ENCODE data around the gene CXCL11. TPM values are rescaled to one million over a fixed set of nuclear protein-coding genes. Genes with fewer than 3 reads are reported as not detected.

CXCL11 gene
- total RNA-seq, 1 donor from 2014 or later: 0.62 TPM

DNA sequence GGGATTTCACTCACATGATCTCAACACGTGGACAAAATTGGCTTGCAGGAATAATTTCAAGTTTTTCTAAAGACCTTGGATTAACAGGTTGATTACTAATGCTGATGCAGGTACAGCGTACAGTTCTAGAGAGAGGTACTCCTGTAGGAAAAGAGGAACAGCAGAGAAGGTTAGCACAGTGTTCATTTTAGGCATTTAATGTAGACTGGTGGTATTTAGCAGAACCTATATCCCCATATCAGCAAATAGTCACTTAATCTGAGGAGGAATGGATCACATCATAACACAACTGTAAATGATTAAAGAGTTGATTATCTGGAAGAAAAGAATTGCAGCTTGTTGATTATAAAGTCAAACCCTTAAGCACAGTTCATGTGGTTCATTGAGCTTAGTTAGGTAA, 13.2 kb downstream of the CXCL11 start:
- DNase-seq (no peak), ATAC-seq (no peak)
- intact Hi-C loops (cut with DNase I): no loop called here
- Histone ChIP-seq H3K4me1 (peaks cover 12% of the 10 kb centered on the region), H3K27ac (no peak overlapping the region), H3K27me3 (ENCODE audit: low read depth) (no peaks in the 10 kb centered on the region), H3K36me3 (no peaks in the 10 kb centered on the region), H3K4me3 (no peak overlapping the region), H3K9me3 (no peaks in the 10 kb centered on the region)
- TF ChIP-seq, protein P1, sequence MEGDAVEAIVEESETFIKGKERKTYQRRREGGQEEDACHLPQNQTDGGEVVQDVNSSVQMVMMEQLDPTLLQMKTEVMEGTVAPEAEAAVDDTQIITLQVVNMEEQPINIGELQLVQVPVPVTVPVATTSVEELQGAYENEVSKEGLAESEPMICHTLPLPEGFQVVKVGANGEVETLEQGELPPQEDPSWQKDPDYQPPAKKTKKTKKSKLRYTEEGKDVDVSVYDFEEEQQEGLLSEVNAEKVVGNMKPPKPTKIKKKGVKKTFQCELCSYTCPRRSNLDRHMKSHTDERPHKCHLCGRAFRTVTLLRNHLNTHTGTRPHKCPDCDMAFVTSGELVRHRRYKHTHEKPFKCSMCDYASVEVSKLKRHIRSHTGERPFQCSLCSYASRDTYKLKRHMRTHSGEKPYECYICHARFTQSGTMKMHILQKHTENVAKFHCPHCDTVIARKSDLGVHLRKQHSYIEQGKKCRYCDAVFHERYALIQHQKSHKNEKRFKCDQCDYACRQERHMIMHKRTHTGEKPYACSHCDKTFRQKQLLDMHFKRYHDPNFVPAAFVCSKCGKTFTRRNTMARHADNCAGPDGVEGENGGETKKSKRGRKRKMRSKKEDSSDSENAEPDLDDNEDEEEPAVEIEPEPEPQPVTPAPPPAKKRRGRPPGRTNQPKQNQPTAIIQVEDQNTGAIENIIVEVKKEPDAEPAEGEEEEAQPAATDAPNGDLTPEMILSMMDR (IDR thresholded peaks at IDR 0.05): no peak

DNA sequence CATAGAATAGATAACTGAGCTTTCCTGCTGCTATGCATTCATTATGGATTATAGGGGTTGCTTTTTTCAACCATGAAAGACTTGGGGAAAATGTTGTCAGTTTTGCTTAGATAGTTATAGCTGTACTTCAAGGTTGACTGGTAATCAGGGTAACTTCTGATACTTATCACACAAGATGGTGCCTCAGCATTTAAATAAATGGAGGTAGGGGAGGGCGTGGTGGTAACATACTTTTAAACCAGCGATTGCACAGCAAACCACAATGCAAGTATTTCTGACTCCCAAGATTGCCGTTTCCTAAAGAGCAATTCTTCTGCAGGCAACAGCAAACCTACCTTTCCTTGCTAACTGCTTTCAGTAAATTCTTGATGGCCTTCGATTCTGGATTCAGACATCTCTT, 13.8 kb downstream of the CXCL11 start:
- intact Hi-C loops (cut with DNase I): no loop called here
- ATAC-seq: no peak

DNA sequence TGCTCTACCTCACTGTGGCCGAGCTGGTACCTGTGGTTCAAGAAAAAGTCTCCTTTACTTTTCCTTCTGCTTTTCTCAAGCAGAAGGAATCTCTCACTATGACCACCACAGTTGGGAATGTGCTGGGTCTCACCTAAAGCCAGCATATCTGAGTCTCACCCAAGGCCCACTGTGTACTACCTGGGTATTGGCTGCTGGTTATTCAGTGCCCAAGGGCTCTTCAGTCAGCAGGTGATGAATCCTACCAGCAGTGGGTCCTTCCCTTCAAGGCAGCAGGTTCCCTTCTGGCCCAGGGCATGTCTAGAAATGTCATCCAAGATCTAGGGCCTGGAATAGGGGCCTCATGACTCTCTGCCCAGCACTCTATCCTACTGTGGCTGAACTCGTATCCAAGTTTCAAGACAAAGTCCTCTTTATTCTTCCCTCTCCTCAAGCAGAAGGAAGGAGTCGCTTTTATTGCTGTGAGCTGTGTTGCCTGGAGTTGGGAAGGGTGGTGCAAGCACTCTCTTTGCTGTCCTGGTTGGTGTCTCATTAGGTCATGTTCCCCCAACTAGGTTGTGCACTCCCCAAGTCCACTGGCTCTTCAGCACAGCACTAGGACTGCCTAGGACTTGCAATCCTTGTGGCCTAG, 18.7 kb downstream of the CXCL11 start:
- DNase-seq (no peak), ATAC-seq (no peak)
- Histone ChIP-seq H3K4me1 (no peaks in the 10 kb centered on the region), H3K9me3 (no peaks in the 10 kb centered on the region), H3K4me3 (no peak overlapping the region), H3K27me3 (ENCODE audit: low read depth) (no peaks in the 10 kb centered on the region), H3K36me3 (no peaks in the 10 kb centered on the region), H3K27ac (no peak overlapping the region)
- TF ChIP-seq, protein P1 (IDR thresholded peaks at IDR 0.05): no peak
- intact Hi-C loops (cut with DNase I): no loop called here

More for the DNA sequence above, 13.8 kb downstream of the CXCL11 start:
- Histone ChIP-seq H3K27me3 (ENCODE audit: low read depth) (no peaks in the 10 kb centered on the region), H3K9me3 (no peaks in the 10 kb centered on the region), H3K4me3 (no peak overlapping the region), H3K36me3 (no peaks in the 10 kb centered on the region), H3K4me1 (peaks cover 12% of the 10 kb centered on the region), H3K27ac (no peak overlapping the region)
- TF ChIP-seq, protein P1 (IDR thresholded peaks at IDR 0.05): no peak
- DNase-seq: no peak

DNA sequence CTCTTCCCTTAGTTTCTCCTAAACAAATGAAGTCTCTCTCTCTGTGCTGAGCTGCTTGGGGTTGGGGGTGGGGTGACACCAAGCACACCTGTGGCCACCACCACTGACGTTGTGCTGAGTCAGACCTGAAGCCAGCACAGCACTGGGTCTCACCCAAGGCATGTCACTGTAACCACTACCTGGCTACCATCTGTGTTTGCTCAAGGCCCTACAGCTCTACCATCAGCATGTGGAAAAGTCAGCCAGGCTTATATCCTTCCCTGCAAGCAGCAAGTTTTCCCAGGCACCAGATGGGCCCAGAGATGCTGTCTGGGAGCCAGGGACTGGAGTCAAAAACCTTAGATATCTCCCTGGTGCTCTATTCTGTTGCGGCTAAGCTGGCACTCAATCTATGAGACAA, 19.5 kb downstream of the CXCL11 start:
- intact Hi-C loops (cut with DNase I): no loop called here

DNA sequence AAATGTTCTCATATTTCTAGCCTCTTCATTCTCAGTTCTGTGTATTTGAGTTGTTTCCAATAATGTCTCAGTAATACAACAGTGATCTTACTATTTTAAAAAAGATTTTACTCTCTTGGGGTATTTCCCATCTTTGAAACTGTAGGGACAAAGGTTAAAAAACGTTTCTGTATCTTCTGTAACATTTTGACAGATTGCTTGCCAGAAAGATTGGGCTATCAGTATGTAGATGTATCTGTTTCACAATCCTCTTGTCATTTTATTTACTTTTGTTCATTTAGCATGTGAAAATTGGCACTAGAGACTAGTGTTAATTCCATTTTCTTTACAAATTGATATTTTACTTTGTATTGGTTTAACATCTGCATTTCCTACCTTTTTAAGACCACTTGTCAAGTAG, 22.3 kb downstream of the CXCL11 start:
- no peaks in the 10 kb centered on the region for H3K9me3 ChIP-seq
- no peaks in the 10 kb centered on the region for H3K36me3 ChIP-seq
- ATAC-seq (no peak), DNase-seq (no peak)
- no peak overlapping the region for H3K4me3 ChIP-seq
- H3K27me3 ChIP-seq (ENCODE audit: low read depth): no peaks in the 10 kb centered on the region
- intact Hi-C loops (cut with DNase I): no loop called here
- TF ChIP-seq, protein P1 (IDR thresholded peaks at IDR 0.05): no peak
- peaks cover 8% of the 10 kb centered on the region for H3K4me1 ChIP-seq
- no peak overlapping the region for H3K27ac ChIP-seq

More for the DNA sequence above, 19.5 kb downstream of the CXCL11 start:
- Histone ChIP-seq H3K4me3 (no peak overlapping the region), H3K4me1 (peaks cover 5% of the 10 kb centered on the region), H3K27ac (no peak overlapping the region), H3K27me3 (ENCODE audit: low read depth) (no peaks in the 10 kb centered on the region), H3K9me3 (no peaks in the 10 kb centered on the region), H3K36me3 (no peaks in the 10 kb centered on the region)
- TF ChIP-seq, protein P1 (IDR thresholded peaks at IDR 0.05): no peak
- DNase-seq: no peak
- no peak for ATAC-seq
